Activated CD8-positive, alpha-beta memory T cell treated with anti-CD3 and anti-CD28 coated beads for 4 hours (primary cell): ENCODE results near the gene PSMG3.

Experiments used
- DNase-seq, 2 donors: peaks; one replicate each; pipeline ENCODE4 v3.0.0-alpha.2; 2020; ENCODE audit warnings: low read depth in 2 of 2

Gene PSMG3

DNA sequence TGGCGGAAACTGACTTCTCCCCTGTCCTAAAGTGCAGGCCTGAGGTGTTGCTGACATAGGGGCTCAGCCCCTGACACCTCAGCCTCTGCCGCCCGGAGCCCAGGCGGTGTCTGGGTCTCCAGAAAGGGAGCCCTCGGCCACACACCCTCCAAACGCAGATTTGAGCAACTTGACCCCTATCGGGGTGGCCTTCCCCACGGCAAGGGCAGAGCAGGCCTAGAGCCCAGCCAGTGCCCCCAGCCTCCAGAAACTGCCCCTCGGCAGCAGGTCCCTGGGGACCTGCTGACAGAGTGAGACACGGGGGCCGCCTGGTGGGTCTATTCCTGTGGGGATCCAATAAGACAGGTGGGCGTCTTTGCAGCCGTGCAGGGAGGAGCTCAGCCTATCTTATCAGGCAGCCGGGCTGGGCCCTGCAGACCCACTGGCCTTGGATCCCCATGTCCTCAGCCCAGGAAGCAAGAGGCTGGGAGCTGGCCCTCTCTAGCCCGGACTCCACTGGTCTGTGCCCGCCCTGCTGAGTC is 24.9 kb downstream of the PSMG3 start:
- DNase-seq: no peak

DNA sequence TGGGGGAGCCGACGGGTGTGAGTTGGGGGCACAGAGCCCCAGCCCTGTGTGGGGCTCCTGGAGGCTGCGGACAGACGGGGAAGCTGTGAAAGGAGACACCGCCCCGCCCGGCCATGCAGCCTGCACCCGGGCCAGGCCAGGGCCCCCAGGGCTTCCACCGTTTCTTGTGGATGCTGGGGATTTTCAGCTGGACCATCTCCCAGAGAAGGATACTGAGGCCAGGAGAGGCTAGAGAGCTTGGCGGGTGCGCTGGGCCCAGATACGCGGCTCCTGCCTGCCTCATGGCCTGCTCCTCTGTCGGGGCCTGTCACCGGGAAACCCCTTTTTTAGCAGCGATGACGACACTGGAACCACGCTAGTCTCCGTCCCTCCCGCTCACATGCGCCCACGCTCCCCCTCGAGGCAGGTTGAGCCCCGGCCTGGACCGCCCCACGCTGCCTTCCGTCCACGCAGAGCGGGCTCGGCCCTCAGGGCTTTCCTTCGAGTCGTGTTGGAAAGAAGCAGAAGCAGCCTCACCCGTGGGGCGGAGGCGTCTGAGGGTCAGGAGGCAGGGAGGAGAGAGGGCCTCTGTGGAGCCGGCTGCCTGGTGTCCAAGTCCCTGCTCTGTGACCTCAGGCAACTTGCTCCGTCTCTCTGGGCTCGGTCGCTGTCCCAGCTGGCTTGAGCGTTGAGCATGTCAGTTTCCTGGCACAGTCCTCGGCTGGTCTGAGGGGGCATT is 25.5 kb downstream of the PSMG3 start:
- no peak for DNase-seq

DNA sequence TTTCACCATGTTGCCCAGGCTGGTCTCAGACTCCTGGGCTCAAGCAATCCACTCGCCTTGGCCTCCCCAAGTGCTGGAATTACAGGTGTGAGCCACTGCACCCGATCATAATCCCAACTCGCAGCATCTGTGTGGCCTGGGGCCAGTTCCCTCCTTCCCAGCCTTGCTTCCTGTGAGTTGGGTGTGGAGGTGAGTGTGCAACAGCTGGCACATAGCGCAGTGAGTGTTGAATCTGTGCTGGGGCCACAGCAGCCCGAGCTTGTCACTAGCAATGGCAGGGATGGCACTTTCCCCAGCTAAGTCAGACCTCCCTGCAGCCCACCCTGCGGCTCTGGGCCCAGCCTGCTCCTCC is 26.0 kb downstream of the PSMG3 start:
- no peak for DNase-seq

DNA sequence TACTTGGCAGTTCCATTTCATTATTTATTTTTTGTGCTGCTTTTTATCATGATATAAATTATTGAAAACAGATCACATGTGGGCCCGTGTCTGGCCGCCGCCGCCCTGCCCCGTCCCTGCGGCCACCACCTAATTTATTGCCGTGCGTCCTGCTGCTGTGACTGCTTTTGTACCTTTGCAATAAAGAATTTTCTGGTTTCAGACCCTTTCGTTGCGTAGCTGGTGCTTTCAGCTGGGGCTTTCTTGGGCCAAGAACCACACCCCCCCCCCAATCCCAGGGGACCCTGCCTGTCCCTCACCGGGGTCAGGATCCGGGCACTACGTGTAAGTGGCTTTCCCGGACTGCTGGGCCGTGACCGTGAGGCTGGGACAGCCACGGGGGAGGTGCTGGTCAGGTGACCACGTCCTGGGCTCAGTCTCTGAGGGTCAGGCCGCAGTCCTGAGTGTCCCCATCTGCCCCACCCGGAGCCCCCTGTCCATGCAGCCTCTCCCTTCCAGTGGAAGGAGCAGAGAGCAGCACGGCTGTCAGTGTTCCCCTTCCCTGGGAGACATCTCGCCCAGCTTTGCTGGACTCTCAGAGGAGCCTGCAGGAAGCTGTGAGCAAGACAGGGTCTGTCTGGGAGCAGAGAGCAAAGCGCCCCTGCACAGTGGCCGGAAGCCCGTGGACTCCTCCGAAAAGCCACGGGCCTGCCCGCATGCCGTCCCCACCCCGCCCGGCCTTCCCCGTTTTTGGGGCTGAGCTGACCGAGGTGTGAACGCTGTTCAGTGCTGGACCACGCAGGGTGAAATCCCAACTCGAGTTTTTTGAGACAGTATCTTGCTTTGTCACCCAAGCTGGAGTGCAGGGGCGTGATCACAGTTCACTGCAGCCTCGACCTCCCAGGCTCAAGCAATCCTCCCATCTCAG is 26.7 kb downstream of the PSMG3 start:
- no peak for DNase-seq

DNA sequence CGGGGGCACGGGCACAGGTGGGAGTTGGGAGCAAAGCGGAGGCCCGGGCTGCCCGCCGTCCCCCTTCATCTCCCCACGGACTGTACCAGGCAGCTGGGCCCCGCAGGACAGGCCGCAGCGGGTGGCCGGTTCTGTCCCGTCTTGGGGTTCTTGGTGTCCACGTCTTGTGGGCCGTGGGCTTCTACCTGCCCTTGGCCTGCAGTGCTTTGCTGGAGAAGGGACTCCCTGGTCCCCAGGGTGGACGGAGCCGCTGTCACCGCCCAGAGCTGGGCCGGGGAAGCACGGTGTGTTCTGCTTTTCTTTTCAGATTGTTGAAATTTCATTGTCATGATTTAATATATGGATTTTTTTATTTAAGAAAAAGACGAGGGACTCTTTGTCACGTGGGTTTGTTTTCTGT is 27.5 kb downstream of the PSMG3 start:
- DNase-seq: no peak

DNA sequence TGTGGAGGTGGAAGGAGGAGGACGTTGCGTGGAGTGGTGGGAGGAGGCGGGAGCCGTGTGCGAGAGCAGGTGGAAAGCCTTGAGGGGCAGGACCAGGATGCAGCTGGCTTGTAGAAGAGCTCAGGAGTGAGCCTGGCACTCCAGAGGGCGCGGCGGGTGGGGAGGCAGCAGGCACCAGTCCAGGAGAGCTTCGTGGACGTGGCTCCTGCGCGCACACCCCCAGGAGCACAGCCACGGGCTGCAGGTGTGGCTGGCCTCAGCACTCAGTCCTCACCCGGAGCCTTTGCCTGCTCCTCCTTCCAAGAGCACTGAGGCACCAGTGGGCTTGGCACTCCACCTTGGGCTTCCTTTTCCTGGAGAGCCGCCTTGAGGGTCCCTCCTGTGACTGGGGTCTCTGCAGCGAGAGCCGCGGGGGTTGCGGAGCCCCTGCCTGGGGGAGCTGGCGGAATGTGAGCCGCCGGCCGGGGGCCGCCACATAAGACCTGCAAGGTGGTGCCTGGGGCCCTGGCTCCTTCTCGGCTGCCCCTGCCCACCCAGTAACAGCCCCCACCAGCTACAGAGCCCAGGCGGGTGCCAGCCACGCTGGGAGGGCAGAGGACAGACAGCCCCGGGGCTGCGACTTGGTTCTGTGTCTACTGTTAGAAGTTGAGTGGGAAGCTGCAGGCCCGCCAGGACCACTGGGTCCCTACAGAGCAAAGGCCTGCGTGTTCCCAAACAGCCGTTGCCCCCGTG is 28.2 kb downstream of the PSMG3 start:
- DNase-seq: no peak

DNA sequence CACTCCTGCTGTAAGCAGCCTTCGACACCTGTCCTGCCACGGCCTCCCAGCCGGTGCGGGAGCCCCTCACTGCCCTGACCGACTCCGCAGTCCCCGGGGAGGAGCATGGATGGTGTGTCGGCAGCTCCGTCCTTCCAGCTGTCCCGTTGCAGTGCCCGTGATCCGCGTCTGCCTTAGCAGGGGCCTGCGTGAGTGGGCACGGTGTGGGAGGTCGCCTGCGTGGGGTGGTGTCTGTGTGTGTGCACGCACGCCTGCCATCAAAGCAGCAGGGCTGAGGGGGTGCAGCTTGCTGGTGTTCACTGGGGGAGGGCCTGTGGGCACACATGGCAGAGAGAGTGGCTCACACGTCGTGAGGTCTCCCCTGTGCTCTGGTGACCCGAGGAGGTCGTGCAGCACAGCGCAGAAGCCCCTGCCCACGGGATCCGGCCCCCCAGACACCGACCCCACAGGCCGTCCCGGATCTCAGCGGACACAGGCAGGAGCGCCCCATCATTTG is 29.0 kb downstream of the PSMG3 start:
- DNase-seq: no peak

DNA sequence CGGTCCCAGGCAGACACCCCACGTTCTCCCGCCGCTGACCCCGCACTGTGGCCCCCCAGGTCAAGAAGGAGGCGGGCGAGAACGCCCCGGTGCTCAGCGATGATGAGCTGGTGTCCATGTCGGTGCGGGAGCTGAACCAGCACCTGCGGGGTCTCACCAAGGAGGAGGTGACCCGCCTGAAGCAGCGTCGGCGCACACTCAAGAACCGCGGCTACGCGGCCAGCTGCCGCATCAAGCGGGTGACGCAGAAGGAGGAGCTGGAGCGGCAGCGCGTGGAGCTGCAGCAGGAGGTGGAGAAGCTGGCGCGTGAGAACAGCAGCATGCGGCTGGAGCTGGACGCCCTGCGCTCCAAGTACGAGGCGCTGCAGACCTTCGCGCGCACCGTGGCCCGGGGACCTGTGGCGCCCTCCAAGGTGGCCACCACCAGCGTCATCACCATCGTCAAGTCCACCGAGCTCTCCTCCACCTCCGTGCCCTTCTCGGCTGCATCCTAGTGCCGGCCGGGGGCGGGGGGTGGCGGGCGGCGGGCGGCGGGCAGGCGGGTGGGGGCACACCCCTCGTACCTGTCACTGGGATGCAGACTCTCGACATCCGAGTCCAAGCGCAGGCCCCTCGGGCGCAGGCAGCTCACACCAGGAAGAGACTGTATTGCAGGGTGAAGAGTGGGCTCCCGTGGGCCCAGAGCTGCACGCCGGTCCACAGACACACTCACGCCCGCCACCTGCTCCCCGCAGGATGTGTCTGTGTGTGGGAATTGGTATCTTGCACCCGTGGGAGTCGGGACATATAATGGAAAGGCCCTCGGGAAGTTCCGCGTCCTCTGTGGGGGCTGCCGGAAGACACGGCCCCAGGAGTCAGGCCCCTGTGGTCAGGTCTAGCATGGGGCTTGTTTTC is 29.7 kb downstream of the PSMG3 start:
- no peak for DNase-seq

DNA sequence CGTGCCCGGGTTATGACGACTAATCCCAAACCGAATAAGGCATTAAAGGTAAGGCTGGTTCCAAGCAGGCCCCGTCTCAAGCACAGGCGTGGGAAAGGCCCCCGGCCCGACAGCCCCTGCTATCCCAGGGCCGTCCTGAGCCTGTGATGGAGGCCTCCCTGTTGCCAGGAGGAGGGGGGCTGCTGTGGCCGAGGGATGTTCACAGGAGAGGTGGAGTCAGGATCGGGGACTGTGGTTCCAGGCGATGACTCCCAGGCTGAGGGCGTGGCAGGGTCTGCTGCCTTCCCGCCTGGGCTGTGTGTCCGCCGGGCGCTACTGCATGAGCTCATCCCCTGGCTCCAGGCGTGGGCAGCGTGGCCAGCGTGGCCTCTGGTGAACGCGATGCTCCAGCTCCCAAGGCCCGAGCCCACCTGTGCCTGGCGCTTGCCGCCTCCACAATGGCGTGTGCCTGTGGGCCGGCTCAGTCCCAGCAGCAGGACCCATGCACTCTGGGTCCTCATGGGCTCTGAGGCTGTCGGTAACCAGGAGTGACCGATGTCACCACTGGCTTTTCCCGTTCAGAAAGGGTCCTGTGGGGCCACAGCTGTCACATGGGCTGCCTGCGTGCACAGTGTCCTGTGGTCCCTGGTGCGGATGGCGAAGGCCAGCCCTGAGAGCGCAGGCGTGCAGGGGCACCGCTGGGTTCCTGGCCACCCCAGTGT is 30.5 kb downstream of the PSMG3 start:
- no peak for DNase-seq

DNA sequence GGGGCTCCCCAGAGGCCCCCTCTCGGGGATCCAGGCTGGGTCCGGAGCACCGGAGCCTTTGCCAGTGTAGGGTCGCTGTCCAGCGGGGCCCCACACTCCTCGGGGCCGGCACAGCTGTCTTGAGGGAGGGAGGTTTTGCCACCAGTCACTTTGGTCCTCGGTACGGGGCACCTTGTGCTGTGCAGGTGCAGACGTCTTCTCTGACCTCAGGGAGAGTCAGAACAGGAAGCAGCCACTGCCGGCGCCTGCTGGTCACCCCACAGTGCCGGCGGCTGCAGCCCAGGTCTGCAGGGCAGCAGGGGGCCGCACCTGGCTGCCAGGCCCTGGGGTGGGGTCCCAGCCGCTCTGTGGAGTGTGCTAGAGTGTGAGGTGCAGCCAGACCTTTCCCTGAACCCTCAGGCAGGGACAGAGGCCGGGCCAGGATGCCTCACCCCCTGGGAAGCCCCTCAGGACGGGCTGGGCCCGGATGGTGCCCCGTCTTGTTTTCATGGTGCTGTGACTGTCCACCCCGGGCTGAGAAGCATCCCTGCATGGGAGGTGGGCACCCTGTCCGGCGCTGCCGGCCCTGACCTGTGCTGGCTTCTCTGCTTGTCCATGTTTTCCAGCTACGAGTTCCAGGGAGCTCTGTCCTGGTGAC is 31.2 kb downstream of the PSMG3 start:
- DNase-seq: no peak

DNA sequence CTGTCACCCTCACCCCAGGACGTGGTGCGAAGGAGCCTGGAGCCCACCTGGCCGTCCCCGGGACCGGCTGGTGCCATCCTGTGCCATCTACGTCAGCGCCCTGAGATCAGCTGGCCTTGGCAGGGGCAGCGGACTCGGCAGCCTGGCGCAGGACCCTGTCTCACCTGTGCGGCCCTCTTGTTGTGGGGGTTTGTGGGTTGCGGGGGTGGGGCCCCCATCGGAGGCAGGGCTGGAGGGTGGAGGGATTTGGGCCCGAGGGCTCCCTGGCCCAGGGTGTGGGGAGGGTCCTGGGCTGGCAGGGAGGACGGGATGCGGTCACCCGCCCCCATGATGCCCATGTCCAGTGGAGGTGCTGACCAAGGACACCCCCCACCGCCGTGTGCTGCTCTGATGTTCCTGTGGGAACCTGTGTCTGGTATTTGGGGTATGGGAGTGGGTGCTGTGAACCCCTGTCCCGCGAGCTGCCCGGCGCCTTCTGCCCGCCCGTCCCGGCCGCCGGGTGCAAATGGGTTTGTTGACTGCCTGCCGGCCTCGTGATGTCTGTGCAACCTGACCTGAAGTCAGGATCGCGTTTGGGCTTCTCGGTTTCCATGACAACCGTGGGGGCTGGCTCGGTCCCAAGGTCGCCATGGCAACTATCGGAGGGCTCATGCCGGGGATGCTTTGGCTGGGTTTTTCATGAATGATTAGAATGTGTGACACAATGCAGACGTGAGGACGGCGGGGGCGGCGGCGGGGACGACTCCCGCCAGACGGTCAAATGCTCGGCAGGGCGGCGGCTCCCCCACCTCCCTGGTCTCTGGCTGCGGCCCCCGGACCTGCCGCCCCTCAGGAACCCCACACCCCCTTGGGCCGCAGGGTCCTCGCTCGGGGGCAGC is 32.1 kb downstream of the PSMG3 start:
- no peak for DNase-seq

DNA sequence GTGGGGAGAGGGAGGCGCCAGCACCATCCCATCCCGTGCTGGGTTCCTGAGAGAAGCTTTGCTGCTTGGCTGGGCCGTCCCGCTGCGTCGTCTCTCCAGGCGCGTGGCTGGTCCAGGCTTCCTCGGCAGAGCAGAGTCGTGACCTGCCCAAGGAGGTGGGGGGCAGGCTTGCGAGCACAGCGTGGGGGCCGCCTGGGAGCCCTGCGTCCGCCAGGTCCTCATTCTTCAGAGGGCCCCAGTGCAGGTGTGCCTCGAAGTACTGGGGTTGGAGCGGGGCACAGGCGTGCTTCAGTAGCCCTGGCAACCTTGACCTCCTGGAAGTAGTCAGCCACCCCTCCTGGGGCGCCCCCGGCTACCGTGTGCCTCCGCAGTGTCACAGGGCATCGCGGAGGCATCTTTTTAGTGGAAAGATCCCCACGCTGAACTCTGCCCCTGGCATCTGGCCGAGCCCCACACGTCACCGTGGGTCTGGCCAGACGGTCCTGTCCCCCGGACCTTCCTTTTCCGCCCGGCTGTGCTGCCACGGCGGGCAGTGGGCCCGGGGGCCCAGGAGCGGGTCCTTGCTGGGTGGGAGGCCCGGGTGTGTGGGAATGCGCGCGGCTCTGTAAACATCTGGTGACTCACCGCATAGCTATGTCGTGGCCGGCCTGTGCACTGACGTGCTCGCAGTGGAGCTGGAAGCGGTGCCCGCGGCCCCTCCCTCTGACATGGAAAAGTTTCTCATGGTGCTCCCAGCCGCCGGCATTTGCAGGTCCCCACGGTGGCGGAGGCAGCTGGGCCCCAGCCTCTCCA is 32.9 kb downstream of the PSMG3 start:
- DNase-seq: no peak

DNA sequence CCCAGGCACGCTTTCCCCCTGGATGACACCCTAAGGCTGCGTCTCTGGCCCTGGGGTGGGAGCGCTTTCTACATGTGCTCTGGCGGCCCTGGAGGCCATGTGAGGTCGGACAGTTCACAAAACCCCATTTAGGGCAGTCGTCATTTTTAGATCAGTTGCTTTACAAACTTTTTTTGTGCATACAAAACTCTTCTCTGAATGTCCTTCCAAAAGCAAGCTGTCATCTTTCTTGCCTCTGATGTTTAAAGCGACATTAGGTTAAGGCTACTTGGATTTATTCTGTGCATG is 33.4 kb downstream of the PSMG3 start:
- DNase-seq: no peak

DNA sequence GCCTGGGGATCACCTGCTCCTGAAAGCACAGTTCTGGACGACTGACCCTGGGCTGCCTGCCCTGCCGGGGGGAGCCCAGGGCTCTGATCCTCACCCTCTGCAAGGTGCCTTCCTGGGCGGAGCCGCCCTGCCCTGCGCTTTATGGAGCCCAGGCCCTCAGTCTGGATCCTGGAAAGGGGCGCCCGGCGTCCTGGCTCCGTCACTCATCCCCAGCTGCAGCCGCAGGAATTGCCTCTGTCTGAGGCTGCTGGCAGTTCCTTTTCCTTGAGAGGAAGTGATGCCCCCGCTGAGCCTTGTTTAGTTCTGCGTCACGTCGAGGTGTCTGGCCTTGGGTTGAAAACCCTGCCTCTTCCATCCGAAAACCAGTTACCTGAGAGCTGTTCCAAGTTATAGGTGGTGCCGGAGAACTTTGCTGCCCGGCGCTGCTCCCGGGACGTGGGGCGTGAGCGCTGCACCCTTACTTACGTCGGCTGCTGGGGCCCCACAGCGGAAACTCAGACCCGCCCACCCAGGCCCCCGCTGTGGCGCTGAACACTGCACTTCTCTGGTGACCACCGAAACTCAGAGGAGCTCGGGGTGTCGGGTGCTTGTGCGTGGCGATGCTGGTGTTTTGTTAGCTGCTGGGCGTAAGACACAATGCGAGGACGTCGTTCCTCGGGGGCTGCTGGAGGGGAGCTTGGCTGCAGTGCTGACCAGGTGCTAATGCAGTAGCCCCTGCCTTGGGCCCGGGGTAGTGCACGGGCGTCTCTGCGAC is 34.0 kb downstream of the PSMG3 start:
- no peak for DNase-seq

DNA sequence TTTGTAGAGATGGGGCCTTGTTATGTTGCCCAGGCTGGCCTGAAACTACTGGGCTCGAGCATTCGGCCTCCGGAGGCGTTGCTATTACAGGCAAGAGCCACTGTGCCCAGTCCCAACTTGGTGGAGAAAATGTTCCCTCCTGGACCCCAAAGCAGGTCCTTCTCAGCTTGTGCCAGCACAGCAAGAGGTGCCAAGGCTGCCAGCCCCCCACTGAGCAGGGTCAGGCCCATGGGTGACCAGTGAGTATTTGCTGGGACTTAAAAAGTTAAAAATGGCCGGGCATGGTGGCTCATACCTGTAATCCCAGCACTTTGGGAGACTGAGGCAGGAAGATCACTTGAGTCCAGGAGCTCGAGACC is 34.8 kb downstream of the PSMG3 start:
- no peak for DNase-seq

DNA sequence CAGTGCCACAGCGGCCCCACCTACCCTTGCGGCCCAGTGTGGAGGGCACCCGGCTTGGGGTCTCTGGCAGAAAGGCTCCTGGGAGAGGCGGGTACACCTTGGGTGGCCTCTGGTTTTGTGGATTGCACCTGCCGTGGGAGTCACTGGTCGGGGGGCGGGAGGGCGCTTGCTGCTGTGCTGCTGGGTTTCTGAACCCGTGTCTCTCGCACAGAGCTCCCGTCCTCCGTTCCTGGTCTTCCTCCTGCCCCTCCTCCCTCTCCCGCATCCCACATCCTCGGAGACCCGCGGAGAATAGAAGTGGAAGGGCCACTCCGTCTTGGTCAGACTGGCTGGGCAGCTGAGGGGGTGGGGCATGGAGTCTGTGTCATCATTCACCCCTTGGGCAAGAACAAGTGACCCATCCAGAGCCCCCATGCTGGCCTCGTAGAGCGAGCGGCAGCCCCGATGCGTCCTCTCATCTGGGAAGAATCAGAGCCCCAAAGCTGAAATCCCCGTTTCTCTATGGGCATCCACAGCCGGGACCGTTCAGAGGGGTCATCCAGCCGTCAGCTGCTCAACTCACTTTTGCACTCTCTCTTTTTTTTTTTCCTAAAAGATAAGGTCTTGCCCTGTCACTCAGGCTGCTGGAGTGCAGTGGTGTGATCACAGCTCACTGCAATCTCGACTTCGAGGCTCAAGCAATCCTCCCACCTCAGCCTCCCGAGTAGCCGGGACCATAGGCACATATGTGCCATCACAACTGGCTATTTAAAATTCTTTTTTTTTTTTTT is 35.3 kb downstream of the PSMG3 start:
- no peak for DNase-seq
